SK-N-SH treated with all-trans-retinoic acid at 6 μM for 48 hours (cell line): ENCODE measurements around the gene GLP2R.

Experiments
- ATAC-seq: fragments of 200-7000 bp; cut with Tn5 transposase; 3 replicates; pipeline ENCODE4 v1.9.1; 2020; ENCODE audit warnings: mild to moderate bottlenecking, moderate library complexity
- ARNTL ChIP-seq: fragments of 450-650 bp; formaldehyde crosslinking; IDR thresholded peaks from 2 replicates; pipeline ENCODE4 v1.5.0; 2020; ENCODE audit warnings: low read depth, mild to moderate bottlenecking, moderate library complexity, borderline replicate concordance
- BACH2 ChIP-seq: fragments of 250-450 bp; sonication (Bioruptor Pico); IDR thresholded peaks from 2 replicates; pipeline ENCODE4 v1.9.0; 2021; ENCODE audit warnings: mild to moderate bottlenecking, borderline replicate concordance
- CSDC2 ChIP-seq: fragments of 250-450 bp; sonication (Bioruptor Pico); IDR thresholded peaks from 2 replicates; pipeline ENCODE4 v1.5.0; 2020; ENCODE audit warnings: mild to moderate bottlenecking, moderate library complexity
- ESRRG ChIP-seq: fragments of 250-450 bp; sonication (Bioruptor Pico); IDR thresholded peaks from 2 replicates; pipeline ENCODE4 v1.6.1; 2021; ENCODE audit warnings: mild to moderate bottlenecking
- GLIS3 ChIP-seq: fragments of 250-450 bp; sonication (Bioruptor Pico); IDR thresholded peaks from 2 replicates; pipeline ENCODE4 v1.5.0; 2020; ENCODE audit warnings: mild to moderate bottlenecking, moderate library complexity
- ISL1 ChIP-seq: fragments of 250-450 bp; sonication (Bioruptor Pico); IDR thresholded peaks from 2 replicates; pipeline ENCODE4 v2.1.2; 2022; ENCODE audit warnings: mild to moderate bottlenecking, moderate library complexity
- OSR1 ChIP-seq: fragments of 250-450 bp; sonication (Bioruptor Pico); IDR thresholded peaks from 2 replicates; pipeline ENCODE4 v1.8.0; 2022; ENCODE audit warnings: moderate library complexity, mild to moderate bottlenecking, inconsistent platforms
- PPARA ChIP-seq: fragments of 250-450 bp; sonication (Bioruptor Pico); IDR thresholded peaks from 2 replicates; pipeline ENCODE4 v1.5.0; 2020; ENCODE audit warnings: mild to moderate bottlenecking, borderline replicate concordance
- RARB ChIP-seq: fragments of 250-450 bp; sonication (Bioruptor Pico); IDR thresholded peaks from 2 replicates; pipeline ENCODE4 v1.8.0; 2021; ENCODE audit warnings: mild to moderate bottlenecking, moderate library complexity
- SNAI2 ChIP-seq: fragments of 250-450 bp; sonication (Bioruptor Pico); IDR thresholded peaks from 2 replicates; pipeline ENCODE4 v1.5.0; 2020; ENCODE audit warnings: mild to moderate bottlenecking, moderate library complexity
- TOX ChIP-seq: fragments of 250-450 bp; sonication (Bioruptor Pico); IDR thresholded peaks from 2 replicates; pipeline ENCODE4 v1.8.0; 2021; ENCODE audit warnings: mild to moderate bottlenecking, moderate library complexity, borderline replicate concordance
- ZC3H10 ChIP-seq: fragments of 250-450 bp; sonication (Bioruptor Pico); IDR thresholded peaks from 2 replicates; pipeline ENCODE4 v1.5.1; 2021; ENCODE audit warnings: mild to moderate bottlenecking, moderate library complexity
- ZFP3 ChIP-seq: fragments of 250-450 bp; sonication (Bioruptor Pico); IDR thresholded peaks from 2 replicates; pipeline ENCODE4 v1.5.0; 2020; ENCODE audit warnings: mild to moderate bottlenecking, moderate library complexity
- ZFP30 ChIP-seq: fragments of 450-650 bp; formaldehyde crosslinking; IDR thresholded peaks from 2 replicates; pipeline ENCODE4 v1.5.0; 2022; ENCODE audit warnings: mild to moderate bottlenecking, moderate library complexity
- ZNF565 ChIP-seq: fragments of 450-650 bp; formaldehyde crosslinking; conservative IDR thresholded peaks from 2 replicates; pipeline ENCODE4 v1.5.0; 2020; ENCODE audit warnings: low read depth, mild to moderate bottlenecking, moderate library complexity
- ZNF70 ChIP-seq: fragments of 450-650 bp; formaldehyde crosslinking; IDR thresholded peaks from 2 replicates; pipeline ENCODE4 v1.5.0; 2020; ENCODE audit warnings: mild to moderate bottlenecking, moderate library complexity
- ZNF8 ChIP-seq: fragments of 450-650 bp; formaldehyde crosslinking; IDR thresholded peaks from 2 replicates; pipeline ENCODE4 v1.5.0; 2020; ENCODE audit warnings: mild to moderate bottlenecking, moderate library complexity
- TF ChIP-seq, protein P1 (sequence below): fragments of 250-450 bp; sonication (Bioruptor Pico); IDR thresholded peaks from 2 replicates; pipeline ENCODE4 v1.8.0; 2021; ENCODE audit warnings: low read depth, mild to moderate bottlenecking, moderate library complexity, borderline replicate concordance
- TF ChIP-seq, protein P2 (sequence below): fragments of 250-450 bp; sonication (Bioruptor Pico); IDR thresholded peaks from 2 replicates; pipeline ENCODE4 v1.5.1; 2021; ENCODE audit warnings: mild to moderate bottlenecking, moderate library complexity
- TF ChIP-seq, protein P3 (sequence below): fragments of 250-450 bp; sonication (Bioruptor Pico); IDR thresholded peaks from 2 replicates; pipeline ENCODE4 v1.5.1; 2020; ENCODE audit warnings: low read depth, mild to moderate bottlenecking, moderate library complexity
- TF ChIP-seq, protein P4 (sequence below): fragments of 250-450 bp; sonication (Bioruptor Pico); IDR thresholded peaks from 2 replicates; pipeline ENCODE4 v1.8.0; 2020; ENCODE audit warnings: mild to moderate bottlenecking, moderate library complexity, borderline replicate concordance
- TF ChIP-seq, protein P5 (sequence below): fragments of 250-450 bp; sonication (Bioruptor Pico); IDR thresholded peaks from 2 replicates; pipeline ENCODE4 v1.5.0; 2020; ENCODE audit warnings: mild to moderate bottlenecking, moderate library complexity

The GLP2R gene

DNA sequence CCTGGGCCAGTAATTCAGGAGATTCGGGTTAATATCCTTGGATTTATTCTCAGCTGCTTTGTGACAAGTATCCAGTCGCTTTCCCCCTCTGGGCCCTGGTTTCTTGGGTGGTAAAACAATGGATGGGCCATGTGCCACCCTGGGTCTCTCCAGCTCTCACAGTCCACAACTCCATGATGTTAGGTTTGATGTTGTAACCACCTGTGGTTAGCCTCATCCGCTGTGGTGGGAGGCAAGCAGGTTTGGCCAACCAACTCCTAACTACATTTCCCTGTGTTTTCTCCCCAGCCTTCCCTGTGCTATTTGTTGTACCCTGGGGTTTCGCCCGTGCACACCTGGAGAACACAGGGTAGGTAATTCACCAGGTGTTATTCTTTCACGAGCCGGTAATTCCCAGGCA is 35.1 kb downstream of the GLP2R start:
- ATAC-seq, result no peak
- no peak for TF ChIP-seq ZNF8 (CRISPR knock-in tag)
- TF ChIP-seq, protein P1, sequence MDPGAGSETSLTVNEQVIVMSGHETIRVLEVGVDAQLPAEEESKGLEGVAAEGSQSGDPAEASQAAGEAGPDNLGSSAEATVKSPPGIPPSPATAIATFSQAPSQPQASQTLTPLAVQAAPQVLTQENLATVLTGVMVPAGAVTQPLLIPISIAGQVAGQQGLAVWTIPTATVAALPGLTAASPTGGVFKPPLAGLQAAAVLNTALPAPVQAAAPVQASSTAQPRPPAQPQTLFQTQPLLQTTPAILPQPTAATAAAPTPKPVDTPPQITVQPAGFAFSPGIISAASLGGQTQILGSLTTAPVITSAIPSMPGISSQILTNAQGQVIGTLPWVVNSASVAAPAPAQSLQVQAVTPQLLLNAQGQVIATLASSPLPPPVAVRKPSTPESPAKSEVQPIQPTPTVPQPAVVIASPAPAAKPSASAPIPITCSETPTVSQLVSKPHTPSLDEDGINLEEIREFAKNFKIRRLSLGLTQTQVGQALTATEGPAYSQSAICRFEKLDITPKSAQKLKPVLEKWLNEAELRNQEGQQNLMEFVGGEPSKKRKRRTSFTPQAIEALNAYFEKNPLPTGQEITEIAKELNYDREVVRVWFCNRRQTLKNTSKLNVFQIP (CRISPR knock-in tag), result no peak
- TF ChIP-seq ARNTL, result no peak
- no peak for TF ChIP-seq OSR1
- TF ChIP-seq GLIS3 (CRISPR knock-in tag), result no peak
- TF ChIP-seq, protein P2, sequence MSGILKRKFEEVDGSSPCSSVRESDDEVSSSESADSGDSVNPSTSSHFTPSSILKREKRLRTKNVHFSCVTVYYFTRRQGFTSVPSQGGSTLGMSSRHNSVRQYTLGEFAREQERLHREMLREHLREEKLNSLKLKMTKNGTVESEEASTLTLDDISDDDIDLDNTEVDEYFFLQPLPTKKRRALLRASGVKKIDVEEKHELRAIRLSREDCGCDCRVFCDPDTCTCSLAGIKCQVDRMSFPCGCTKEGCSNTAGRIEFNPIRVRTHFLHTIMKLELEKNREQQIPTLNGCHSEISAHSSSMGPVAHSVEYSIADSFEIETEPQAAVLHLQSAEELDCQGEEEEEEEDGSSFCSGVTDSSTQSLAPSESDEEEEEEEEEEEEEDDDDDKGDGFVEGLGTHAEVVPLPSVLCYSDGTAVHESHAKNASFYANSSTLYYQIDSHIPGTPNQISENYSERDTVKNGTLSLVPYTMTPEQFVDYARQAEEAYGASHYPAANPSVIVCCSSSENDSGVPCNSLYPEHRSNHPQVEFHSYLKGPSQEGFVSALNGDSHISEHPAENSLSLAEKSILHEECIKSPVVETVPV (CRISPR knock-in tag), result no peak
- TF ChIP-seq, protein P3, sequence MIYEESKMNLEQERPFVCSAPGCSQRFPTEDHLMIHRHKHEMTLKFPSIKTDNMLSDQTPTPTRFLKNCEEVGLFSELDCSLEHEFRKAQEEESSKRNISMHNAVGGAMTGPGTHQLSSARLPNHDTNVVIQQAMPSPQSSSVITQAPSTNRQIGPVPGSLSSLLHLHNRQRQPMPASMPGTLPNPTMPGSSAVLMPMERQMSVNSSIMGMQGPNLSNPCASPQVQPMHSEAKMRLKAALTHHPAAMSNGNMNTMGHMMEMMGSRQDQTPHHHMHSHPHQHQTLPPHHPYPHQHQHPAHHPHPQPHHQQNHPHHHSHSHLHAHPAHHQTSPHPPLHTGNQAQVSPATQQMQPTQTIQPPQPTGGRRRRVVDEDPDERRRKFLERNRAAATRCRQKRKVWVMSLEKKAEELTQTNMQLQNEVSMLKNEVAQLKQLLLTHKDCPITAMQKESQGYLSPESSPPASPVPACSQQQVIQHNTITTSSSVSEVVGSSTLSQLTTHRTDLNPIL, result no peak
- no peak for TF ChIP-seq ZFP30 (CRISPR knock-in tag)
- no peak for TF ChIP-seq PPARA (CRISPR knock-in tag)
- no peak for TF ChIP-seq ISL1
- TF ChIP-seq ZNF565 (CRISPR knock-in tag), result no peak
- TF ChIP-seq RARB (CRISPR knock-in tag), result no peak
- TF ChIP-seq CSDC2 (CRISPR knock-in tag), result no peak
- TF ChIP-seq ESRRG (CRISPR knock-in tag), result no peak
- TF ChIP-seq BACH2, result no peak

DNA sequence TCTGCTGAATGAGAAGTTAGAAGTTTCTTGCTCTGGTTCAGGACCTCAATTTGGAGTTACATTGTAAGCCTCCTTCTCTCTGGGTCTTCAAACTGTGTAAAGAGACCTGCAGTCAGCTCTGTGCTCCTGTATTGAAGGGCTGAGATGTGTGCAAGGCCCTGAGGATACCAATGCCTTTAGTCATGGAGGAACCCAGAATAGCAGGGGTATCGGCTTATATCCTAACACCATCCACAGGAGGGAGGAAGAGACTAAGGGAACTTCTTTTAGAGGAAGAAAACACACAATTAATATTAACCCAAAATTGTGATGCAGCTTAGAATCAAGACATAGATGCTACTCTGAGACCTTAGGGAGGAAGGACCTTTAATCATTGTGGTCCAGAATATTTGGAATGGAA is 36.5 kb downstream of the GLP2R start:
- ATAC-seq, result no peak
- no peak for TF ChIP-seq RARB (CRISPR knock-in tag)
- TF ChIP-seq, protein P2 (CRISPR knock-in tag), result no peak
- TF ChIP-seq, protein P4, sequence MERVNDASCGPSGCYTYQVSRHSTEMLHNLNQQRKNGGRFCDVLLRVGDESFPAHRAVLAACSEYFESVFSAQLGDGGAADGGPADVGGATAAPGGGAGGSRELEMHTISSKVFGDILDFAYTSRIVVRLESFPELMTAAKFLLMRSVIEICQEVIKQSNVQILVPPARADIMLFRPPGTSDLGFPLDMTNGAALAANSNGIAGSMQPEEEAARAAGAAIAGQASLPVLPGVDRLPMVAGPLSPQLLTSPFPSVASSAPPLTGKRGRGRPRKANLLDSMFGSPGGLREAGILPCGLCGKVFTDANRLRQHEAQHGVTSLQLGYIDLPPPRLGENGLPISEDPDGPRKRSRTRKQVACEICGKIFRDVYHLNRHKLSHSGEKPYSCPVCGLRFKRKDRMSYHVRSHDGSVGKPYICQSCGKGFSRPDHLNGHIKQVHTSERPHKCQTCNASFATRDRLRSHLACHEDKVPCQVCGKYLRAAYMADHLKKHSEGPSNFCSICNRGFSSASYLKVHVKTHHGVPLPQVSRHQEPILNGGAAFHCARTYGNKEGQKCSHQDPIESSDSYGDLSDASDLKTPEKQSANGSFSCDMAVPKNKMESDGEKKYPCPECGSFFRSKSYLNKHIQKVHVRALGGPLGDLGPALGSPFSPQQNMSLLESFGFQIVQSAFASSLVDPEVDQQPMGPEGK (CRISPR knock-in tag), result no peak
- no peak for TF ChIP-seq ARNTL

DNA sequence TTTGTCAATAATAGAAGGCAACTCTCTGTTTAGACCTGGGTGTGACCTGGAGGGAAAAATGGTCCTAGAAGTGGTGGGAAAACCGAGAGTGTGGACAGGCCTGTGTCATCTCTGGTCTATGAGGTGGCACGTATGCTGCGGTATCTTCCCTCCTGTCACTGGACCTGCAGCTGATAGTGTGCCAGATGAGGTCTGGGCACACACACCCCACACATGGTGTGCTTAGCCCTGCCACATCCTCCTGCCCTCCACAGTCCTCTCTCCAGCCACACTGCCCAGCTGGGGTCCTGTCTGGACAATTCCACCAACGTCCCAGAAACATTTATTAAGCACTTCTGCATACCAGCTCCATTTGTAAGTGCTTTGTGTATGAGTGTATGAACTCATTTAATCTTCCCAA is 37.2 kb downstream of the GLP2R start:
- no peak for ATAC-seq
- TF ChIP-seq, protein P1 (CRISPR knock-in tag), result no peak
- TF ChIP-seq ZNF70 (CRISPR knock-in tag), result no peak
- no peak for TF ChIP-seq ZNF8 (CRISPR knock-in tag)
- no peak for TF ChIP-seq CSDC2 (CRISPR knock-in tag)
- no peak for TF ChIP-seq GLIS3 (CRISPR knock-in tag)
- no peak for TF ChIP-seq ZFP30 (CRISPR knock-in tag)
- no peak for TF ChIP-seq OSR1
- no peak for TF ChIP-seq TOX (CRISPR knock-in tag)
- TF ChIP-seq ZC3H10 (CRISPR knock-in tag), result no peak
- no peak for TF ChIP-seq SNAI2 (CRISPR knock-in tag)
- TF ChIP-seq, protein P5, sequence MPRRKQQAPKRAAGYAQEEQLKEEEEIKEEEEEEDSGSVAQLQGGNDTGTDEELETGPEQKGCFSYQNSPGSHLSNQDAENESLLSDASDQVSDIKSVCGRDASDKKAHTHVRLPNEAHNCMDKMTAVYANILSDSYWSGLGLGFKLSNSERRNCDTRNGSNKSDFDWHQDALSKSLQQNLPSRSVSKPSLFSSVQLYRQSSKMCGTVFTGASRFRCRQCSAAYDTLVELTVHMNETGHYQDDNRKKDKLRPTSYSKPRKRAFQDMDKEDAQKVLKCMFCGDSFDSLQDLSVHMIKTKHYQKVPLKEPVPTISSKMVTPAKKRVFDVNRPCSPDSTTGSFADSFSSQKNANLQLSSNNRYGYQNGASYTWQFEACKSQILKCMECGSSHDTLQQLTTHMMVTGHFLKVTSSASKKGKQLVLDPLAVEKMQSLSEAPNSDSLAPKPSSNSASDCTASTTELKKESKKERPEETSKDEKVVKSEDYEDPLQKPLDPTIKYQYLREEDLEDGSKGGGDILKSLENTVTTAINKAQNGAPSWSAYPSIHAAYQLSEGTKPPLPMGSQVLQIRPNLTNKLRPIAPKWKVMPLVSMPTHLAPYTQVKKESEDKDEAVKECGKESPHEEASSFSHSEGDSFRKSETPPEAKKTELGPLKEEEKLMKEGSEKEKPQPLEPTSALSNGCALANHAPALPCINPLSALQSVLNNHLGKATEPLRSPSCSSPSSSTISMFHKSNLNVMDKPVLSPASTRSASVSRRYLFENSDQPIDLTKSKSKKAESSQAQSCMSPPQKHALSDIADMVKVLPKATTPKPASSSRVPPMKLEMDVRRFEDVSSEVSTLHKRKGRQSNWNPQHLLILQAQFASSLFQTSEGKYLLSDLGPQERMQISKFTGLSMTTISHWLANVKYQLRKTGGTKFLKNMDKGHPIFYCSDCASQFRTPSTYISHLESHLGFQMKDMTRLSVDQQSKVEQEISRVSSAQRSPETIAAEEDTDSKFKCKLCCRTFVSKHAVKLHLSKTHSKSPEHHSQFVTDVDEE (CRISPR knock-in tag), result no peak
- no peak for TF ChIP-seq PPARA (CRISPR knock-in tag)
- TF ChIP-seq RARB (CRISPR knock-in tag), result no peak
- TF ChIP-seq ZFP3 (CRISPR knock-in tag), result no peak
- TF ChIP-seq, protein P3, result no peak
- TF ChIP-seq, protein P2 (CRISPR knock-in tag), result no peak
- no peak for TF ChIP-seq ARNTL
- no peak for TF ChIP-seq ESRRG (CRISPR knock-in tag)
- no peak for TF ChIP-seq ZNF565 (CRISPR knock-in tag)
- TF ChIP-seq, all 23 proteins: peak for 0
